GM18907 (cell line): ENCODE results near the gene NEK6.

Experiments
- ATAC-seq: cut with Tn5 transposase; IDR thresholded peaks from one replicate; pipeline ENCODE4 v1.9.1; 2021; ENCODE audit warnings: mild to moderate bottlenecking, moderate library complexity; ENCODE audit not compliant: unreplicated experiment

NEK6 gene

DNA sequence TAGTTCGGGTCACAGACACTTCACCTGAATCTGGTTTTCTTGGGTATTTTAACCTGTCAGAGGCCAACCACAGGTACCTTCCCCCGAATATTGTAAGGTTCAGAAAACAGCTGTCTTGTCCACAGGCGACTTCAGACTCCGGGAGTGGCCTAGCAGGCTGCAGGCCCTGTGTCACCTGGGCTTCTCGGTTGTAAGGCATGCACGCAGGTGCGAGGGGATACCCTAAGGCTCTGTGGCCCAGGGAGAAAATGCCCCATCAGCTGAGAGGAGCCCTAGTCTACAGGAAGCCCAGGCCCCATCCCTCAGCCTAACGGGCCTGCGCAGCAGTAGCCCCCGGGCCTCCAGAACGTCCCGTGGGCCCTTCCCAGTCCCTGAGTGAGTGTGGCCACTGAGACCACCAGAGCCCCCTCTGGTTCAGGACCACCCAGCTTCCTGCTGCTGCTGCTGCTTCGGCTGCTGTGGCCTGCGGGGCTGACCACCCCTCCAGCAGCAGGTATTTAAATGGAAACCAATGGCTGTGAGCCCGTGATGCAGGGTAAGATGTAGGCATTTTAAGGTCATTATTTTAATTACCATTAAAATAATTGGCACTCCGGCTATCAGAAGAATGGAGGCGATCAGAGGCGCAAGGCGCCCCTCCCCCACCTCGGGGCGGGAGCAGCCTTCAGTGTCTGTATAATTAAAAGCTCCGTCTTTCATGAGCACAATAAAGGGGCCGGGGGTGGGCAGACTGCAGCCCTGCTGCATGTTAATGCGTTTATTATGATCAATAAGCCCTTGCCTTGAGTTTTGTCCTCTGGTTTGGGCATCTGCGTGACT is 92.1 kb downstream of the NEK6 start:
- ATAC-seq: no peak

- no peak for ATAC-seq
These were observed 92.9 kb downstream of the NEK6 start for GRCh38 chr9:124350494-124351263.

GRCh38 chr9:124351672-124352468 is 94.1 kb downstream of the NEK6 start:
- no peak for ATAC-seq

- ATAC-seq: no peak
These were observed 94.9 kb downstream of the NEK6 start for GRCh38 chr9:124352616-124353015.

GRCh38 chr9:124353166-124353768 is 95.5 kb downstream of the NEK6 start:
- no peak for ATAC-seq

DNA sequence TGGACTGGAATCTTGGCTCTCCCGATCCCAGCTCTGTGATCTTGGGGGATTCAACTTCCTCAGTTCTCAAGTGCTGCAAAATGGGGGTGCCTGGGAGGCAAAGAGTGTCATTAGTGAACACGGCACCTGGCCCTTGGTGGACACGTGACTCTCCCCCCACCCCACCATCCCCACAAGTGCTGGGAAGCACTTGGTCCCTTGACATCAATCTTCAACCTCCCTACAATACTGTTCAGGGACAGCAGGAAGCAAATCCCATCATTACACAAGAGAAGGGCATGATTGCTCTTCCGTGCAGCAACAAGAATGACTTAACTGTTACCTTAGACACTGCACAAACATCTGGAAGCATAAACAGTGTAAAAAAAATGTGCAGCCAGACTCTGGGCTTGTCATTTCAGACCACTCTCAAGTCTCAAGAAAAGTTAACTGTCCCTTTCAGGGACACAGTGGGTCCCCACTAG is 96.1 kb downstream of the NEK6 start:
- ATAC-seq: no peak

- ATAC-seq: no peak
These were observed 96.7 kb downstream of the NEK6 start for GRCh38 chr9:124354346-124355038.

DNA sequence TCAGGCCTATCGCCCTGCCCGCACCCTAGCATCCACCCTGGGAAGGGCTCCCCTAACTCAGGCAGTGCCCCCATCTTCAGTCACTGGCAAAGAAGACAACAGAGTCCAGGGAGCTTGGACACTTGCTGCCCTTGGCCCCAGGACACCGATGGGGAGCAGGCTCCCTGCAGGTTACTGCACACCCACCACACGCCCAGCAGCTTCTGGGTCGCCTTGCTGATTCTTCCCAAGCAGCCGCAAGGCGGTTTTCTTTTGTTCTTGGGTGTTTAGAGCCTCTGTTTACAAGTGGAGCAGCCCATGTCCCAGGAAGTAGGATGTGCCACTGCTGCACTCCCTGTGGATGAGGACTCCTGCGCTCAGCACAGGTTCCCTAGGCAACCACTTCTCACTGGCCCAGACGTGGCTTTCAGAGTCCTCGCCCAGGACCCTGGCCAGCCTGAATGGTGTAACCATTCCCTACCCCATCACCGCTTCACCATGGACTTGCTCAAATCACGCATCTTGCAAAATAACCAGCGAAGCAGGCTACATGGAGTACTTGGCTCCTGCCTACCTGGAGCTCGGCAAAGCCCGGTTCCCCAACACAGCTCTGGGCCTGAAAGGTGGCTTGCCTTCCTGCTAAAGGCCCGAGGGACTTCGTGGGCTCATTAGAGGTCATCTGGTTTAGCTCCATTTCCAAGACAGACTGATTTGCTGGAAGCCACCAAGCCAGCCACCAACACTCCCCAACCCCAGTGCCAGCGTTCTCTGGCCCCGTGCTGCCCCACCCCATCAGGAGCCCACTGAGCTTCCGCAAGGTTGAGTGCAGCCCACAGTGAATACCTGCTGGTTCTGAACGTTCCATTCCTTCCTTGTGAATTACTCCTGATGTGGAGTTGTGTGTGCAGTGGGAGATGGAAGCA is 97.5 kb downstream of the NEK6 start:
- ATAC-seq: no peak

- no peak for ATAC-seq
These were observed 98.4 kb downstream of the NEK6 start for GRCh38 chr9:124355941-124356744.

DNA sequence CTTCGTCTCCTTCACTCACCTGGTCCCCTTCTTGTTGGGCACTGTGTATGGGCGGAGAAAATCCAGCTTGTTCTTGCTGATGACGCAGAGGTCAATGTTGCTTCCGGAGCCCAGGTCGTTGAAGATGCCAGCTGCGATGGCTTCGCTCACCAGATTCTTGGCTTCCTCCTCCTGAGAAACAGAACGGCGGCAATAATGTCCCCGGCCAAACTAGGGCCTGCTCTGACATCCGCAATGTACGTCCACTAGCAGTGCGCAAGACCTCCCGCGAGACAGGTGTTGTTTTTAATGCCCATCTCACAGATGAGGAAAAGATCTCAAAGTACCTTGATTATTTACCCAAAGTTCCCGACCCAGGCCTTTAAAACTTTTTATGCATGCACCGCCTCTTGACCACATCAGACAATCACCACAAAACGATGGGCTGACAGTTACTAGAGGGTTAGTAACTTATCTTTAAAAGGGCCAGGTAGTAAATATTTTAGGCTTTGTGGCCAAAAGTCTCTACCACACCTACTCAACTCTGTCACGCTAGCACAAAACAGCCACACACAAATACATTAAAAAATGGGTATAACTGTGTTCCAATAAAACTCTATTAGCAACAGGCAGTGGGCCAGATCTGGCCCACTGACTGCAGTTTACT is 99.1 kb downstream of the NEK6 start:
- no peak for ATAC-seq

GRCh38 chr9:124357721-124358361 is 100.1 kb downstream of the NEK6 start:
- no peak for ATAC-seq

DNA sequence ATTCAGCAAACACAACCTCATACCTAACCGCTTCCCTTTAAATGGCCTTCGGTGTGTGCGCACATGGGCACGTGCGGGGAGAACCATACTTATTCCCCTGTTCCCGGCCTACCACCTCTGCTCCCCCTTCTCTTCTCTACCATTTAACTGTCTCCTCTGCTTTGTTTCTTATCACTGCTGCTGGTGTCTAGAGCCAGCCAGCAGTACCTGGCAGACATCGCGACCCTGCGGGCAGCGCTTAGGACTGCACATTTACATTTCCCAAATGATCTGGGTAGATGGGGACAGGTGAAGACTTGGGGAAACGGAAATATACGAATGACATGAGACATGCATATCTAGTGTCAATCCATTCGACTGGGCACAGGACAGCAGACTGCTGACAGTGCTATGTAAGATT is 100.9 kb downstream of the NEK6 start:
- ATAC-seq: no peak

GRCh38 chr9:124359426-124359825 is 101.7 kb downstream of the NEK6 start:
- no peak for ATAC-seq

- no peak for ATAC-seq
These were observed 102.3 kb downstream of the NEK6 start for GRCh38 chr9:124359855-124360678.

GRCh38 chr9:124361128-124361527 is 103.4 kb downstream of the NEK6 start:
- no peak for ATAC-seq

DNA sequence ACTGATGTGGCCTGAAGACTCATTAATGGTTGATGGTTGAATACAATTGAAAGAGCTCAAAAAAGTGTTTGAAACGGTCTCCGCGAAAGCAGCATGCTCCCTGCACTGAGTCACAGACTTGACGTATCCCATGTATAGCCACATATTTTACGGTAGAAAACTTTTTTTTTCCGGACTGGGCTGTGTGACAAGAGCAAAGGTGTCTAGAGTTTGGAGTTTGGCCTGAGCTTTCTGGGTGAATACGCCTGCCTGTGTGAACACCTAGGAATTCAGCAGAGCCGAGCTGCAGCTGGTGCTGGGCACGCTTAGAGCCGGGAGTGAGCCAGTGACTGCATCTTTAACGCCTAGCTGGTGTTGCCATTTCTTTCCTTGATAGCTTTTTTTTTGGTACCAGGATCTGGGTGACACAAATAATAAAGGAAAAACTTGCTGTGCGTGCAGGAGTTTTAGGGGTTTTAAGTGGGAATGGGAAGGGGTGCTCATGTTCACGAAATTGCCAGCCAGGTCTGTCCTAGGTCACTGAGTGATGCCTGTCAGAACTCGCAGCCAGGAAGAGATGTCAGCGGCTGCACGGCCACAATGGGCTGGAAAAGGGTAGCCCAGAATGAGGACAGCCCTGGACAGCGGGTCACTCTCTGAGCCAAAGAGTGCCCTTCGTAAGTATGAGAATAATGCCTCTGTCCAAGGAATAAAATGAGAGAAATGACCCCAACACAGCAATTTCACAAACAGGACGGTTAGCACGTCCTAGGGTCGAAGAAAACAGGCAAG is 105.8 kb downstream of the NEK6 start:
- ATAC-seq: no peak
